Measurements from ENCODE around the gene ZNF772.
"Not testable (repeated sequence)": the region's sequence is repeated elsewhere in the genome, so short reads cannot be mapped to it uniquely, and the experiment has no call there.

Gene ZNF772

GRCh38 chr19:57488299-57488644 lies 10.9 kb upstream of the ZNF772 start:
- peak overlapping the region; percentile 85 for H3K4me3 Mint-ChIP-seq
- not testable (repeated sequence) for H3K27ac Mint-ChIP-seq, DNase-seq
- peaks cover 76% of the 10 kb centered on the region for H3K36me3 Mint-ChIP-seq (ENCODE audit: low read depth)
- H3K9me3 Mint-ChIP-seq = peaks cover 80% of the 10 kb centered on the region
- H3K27me3 Mint-ChIP-seq (ENCODE audit: low read depth, poor library complexity) = peaks cover 13% of the 10 kb centered on the region
- peaks cover 15% of the 10 kb centered on the region for H3K4me1 Mint-ChIP-seq

GRCh38 chr19:57487477-57488298 lies 10.3 kb upstream of the ZNF772 start, which contains the start of gene ZNF419:
TSS of gene ZNF419 (plus strand) at chr19:57487750. CDS start at chr19:57487951, 201 bp downstream.
- Mint-ChIP-seq H3K4me1 (peaks cover 15% of the 10 kb centered on the region), H3K9me3 (peaks cover 74% of the 10 kb centered on the region), H3K4me3 (peak within 1 kb of the TSS; percentile 85), H3K36me3 (ENCODE audit: low read depth) (peaks cover 70% of the 10 kb centered on the region), H3K27me3 (ENCODE audit: low read depth, poor library complexity) (peaks cover 13% of the 10 kb centered on the region)
- H3K27ac Mint-ChIP-seq = not testable (repeated sequence)
- DNase-seq = peak; percentile 88

DNA sequence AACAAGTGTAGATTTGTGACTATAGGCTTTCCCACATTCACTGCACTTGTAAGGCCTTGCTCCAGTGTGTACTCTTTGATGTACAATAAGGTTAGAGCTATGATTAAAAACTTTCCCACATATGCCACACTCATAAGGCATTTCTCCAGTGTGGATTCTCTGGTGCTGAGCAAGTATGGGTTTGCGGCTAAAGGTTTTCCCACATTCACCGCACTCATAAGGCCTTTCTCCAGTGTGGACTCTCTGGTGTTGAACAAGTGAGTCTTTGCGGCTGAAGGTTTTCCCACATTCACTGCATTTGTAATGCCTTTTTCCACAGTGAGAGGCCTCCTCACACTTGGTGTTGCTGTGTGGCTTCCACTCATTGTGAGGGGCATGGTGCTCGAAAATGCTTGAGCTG lies 3.7 kb downstream of the ZNF772 start:
- Mint-ChIP-seq H3K4me3 (no peak overlapping the region), H3K4me1 (peaks cover 10% of the 10 kb centered on the region), H3K36me3 (ENCODE audit: low read depth) (peaks cover 100% of the 10 kb centered on the region), H3K27me3 (ENCODE audit: low read depth, poor library complexity) (peaks cover 15% of the 10 kb centered on the region), H3K9me3 (peaks cover 100% of the 10 kb centered on the region), H3K27ac (no peak overlapping the region)
- TF ChIP-seq CTCF (IDR thresholded peaks at IDR 0.05) = no peak
- no peak for DNase-seq

GRCh38 chr19:57466489-57466888 lies 10.9 kb downstream of the ZNF772 start:
- Mint-ChIP-seq H3K4me1 (no peaks in the 10 kb centered on the region), H3K4me3 (no peak overlapping the region), H3K27me3 (ENCODE audit: low read depth, poor library complexity) (peaks cover 4% of the 10 kb centered on the region), H3K36me3 (ENCODE audit: low read depth) (peaks cover 83% of the 10 kb centered on the region), H3K9me3 (peaks cover 90% of the 10 kb centered on the region), H3K27ac (no peak overlapping the region)
- TF ChIP-seq CTCF (IDR thresholded peaks at IDR 0.05) = no peak
- no peak for DNase-seq

GRCh38 chr19:57465680-57466381 lies 11.5 kb downstream of the ZNF772 start:
- H3K4me3 Mint-ChIP-seq = no peak overlapping the region
- H3K36me3 Mint-ChIP-seq (ENCODE audit: low read depth) = peaks cover 83% of the 10 kb centered on the region
- peaks cover 4% of the 10 kb centered on the region for H3K27me3 Mint-ChIP-seq (ENCODE audit: low read depth, poor library complexity)
- H3K9me3 Mint-ChIP-seq = peaks cover 90% of the 10 kb centered on the region
- no peak overlapping the region for H3K27ac Mint-ChIP-seq
- DNase-seq = no peak
- TF ChIP-seq CTCF (IDR thresholded peaks at IDR 0.05) = no peak
- no peaks in the 10 kb centered on the region for H3K4me1 Mint-ChIP-seq

DNA sequence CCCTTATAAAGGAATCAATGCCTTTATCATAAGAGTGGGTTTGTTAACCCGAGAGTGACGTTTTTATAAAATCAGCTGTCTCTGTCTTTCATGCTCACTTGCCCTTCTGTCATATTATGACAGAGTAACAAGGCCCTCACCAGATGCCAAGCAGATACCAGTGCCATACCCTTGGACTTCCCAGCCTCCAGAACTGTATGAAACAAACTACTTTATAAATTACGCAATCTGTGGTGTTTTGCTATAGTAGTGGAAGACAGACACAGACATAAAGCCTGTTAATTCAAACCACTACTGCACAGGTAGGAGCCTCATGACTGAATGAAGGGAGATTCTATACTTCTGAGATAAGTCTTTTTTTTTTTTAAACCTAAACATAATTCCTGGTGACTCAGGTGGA lies 25.1 kb downstream of the ZNF772 start:
- H3K36me3 Mint-ChIP-seq (ENCODE audit: low read depth) = peaks cover 82% of the 10 kb centered on the region
- H3K9me3 Mint-ChIP-seq = peaks cover 78% of the 10 kb centered on the region
- H3K27ac Mint-ChIP-seq = no peak overlapping the region
- H3K4me1 Mint-ChIP-seq = no peaks in the 10 kb centered on the region
- DNase-seq = no peak
- H3K4me3 Mint-ChIP-seq = no peak overlapping the region
- no peak for TF ChIP-seq CTCF (IDR thresholded peaks at IDR 0.05)
- no peaks in the 10 kb centered on the region for H3K27me3 Mint-ChIP-seq (ENCODE audit: low read depth, poor library complexity)

All from nephron progenitor cell (in vitro differentiated cells).